Measurements from ENCODE around the gene NT5E. TPM values are rescaled to one million over a fixed set of nuclear protein-coding genes. Genes with fewer than 3 reads are reported as not detected.

NT5E gene
- polyA plus RNA-seq, 4 donors = 5.5 to 24.9 (median 8.8) TPM

- FAIRE-seq = no peak
- H3K9me3 ChIP-seq (ENCODE audit: control insufficient read depth in 2 of 2, insufficient read depth in 1 of 2, low read depth in 1 of 2, low read length in 1 of 2) = no peaks in the 10 kb centered on the region
Measured at GRCh38 chr6:85482206-85482904, 32.5 kb downstream of the NT5E start.

GRCh38 chr6:85482905-85483700 is 33.2 kb downstream of the NT5E start:
- H3K27ac ChIP-seq (ENCODE audit: low read depth in 1 of 3, low read length in 2 of 3) = no peak overlapping the region
- H3K27me3 ChIP-seq (ENCODE audit: control insufficient read depth in 3 of 3, insufficient read depth in 3 of 3, low read length in 3 of 3) = no peaks in the 10 kb centered on the region
- H3K4me1 ChIP-seq (ENCODE audit: control insufficient read depth in 3 of 3, insufficient read depth in 2 of 3, low read depth in 1 of 3, low read length in 2 of 3) = no peaks in the 10 kb centered on the region
- H3K9me3 ChIP-seq (ENCODE audit: control insufficient read depth in 2 of 2, insufficient read depth in 1 of 2, low read depth in 1 of 2, low read length in 1 of 2) = no peaks in the 10 kb centered on the region
- H3K36me3 ChIP-seq (ENCODE audit: control insufficient read depth in 3 of 3, insufficient read depth in 2 of 3, low read depth in 1 of 3, low read length in 3 of 3) = no peaks in the 10 kb centered on the region
- H3K4me3 ChIP-seq (ENCODE audit: low read depth in 1 of 3, low read length in 3 of 3) = no peak overlapping the region
- WGBS, 3 donors = 28 to 37% (median 32%) methylated on average over 10 of the region's 10 CpGs
- DNase-seq (peak; percentile 77 to 85), FAIRE-seq (no peak)

More at GRCh38 chr6:85482206-85482904, 32.5 kb downstream of the NT5E start:
- DNase-seq = no peak
- no peaks in the 10 kb centered on the region for H3K36me3 ChIP-seq (ENCODE audit: control insufficient read depth in 3 of 3, insufficient read depth in 2 of 3, low read depth in 1 of 3, low read length in 3 of 3)
- H3K4me3 ChIP-seq (ENCODE audit: low read depth in 1 of 3, low read length in 3 of 3) = no peak overlapping the region
- no peaks in the 10 kb centered on the region for H3K27me3 ChIP-seq (ENCODE audit: control insufficient read depth in 3 of 3, insufficient read depth in 3 of 3, low read length in 3 of 3)
- H3K27ac ChIP-seq (ENCODE audit: low read depth in 1 of 3, low read length in 2 of 3) = no peak overlapping the region
- 78 to 94% (median 81%) methylated on average over 8 of the region's 8 CpGs for WGBS, 3 donors
- H3K4me1 ChIP-seq (ENCODE audit: control insufficient read depth in 3 of 3, insufficient read depth in 2 of 3, low read depth in 1 of 3, low read length in 2 of 3) = no peaks in the 10 kb centered on the region

- FAIRE-seq (no peak), DNase-seq (no peak)
- WGBS, 3 donors = 71 to 84% (median 76%) methylated on average over 4 of the region's 4 CpGs
- no peak overlapping the region for H3K4me3 ChIP-seq (ENCODE audit: low read depth in 1 of 3, low read length in 3 of 3)
- no peaks in the 10 kb centered on the region for H3K9me3 ChIP-seq (ENCODE audit: control insufficient read depth in 2 of 2, insufficient read depth in 1 of 2, low read depth in 1 of 2, low read length in 1 of 2)
- H3K27me3 ChIP-seq (ENCODE audit: control insufficient read depth in 3 of 3, insufficient read depth in 3 of 3, low read length in 3 of 3) = no peaks in the 10 kb centered on the region
- no peaks in the 10 kb centered on the region for H3K4me1 ChIP-seq (ENCODE audit: control insufficient read depth in 3 of 3, insufficient read depth in 2 of 3, low read depth in 1 of 3, low read length in 2 of 3)
- no peak overlapping the region for H3K27ac ChIP-seq (ENCODE audit: low read depth in 1 of 3, low read length in 2 of 3)
- no peaks in the 10 kb centered on the region for H3K36me3 ChIP-seq (ENCODE audit: control insufficient read depth in 3 of 3, insufficient read depth in 2 of 3, low read depth in 1 of 3, low read length in 3 of 3)
Measured at GRCh38 chr6:85483846-85484245, 34.0 kb downstream of the NT5E start.

GRCh38 chr6:85484948-85485347 is 35.1 kb downstream of the NT5E start:
- H3K27me3 ChIP-seq (ENCODE audit: control insufficient read depth in 3 of 3, insufficient read depth in 3 of 3, low read length in 3 of 3) = no peaks in the 10 kb centered on the region
- H3K4me1 ChIP-seq (ENCODE audit: control insufficient read depth in 3 of 3, insufficient read depth in 2 of 3, low read depth in 1 of 3, low read length in 2 of 3) = no peaks in the 10 kb centered on the region
- H3K36me3 ChIP-seq (ENCODE audit: control insufficient read depth in 3 of 3, insufficient read depth in 2 of 3, low read depth in 1 of 3, low read length in 3 of 3) = peaks cover 0 to 2% (median 0%) of the 10 kb centered on the region in 3 donors
- WGBS, 3 donors = 90 to 97% (median 91%) methylated on average over 5 of the region's 5 CpGs
- FAIRE-seq (no peak), DNase-seq (no peak)
- H3K4me3 ChIP-seq (ENCODE audit: low read depth in 1 of 3, low read length in 3 of 3) = no peak overlapping the region
- H3K27ac ChIP-seq (ENCODE audit: low read depth in 1 of 3, low read length in 2 of 3) = no peak overlapping the region
- no peaks in the 10 kb centered on the region for H3K9me3 ChIP-seq (ENCODE audit: control insufficient read depth in 2 of 2, insufficient read depth in 1 of 2, low read depth in 1 of 2, low read length in 1 of 2)

- 77 to 80% (median 79%) methylated on average over 6 of the region's 6 CpGs for WGBS, 3 donors
Measured at GRCh38 chr6:85490516-85491248, 40.8 kb downstream of the NT5E start.

GRCh38 chr6:85493389-85493788 is 43.5 kb downstream of the NT5E start:
- H3K27ac ChIP-seq (ENCODE audit: low read depth in 1 of 3, low read length in 2 of 3) = no peak overlapping the region
- no peak overlapping the region for H3K4me3 ChIP-seq (ENCODE audit: low read depth in 1 of 3, low read length in 3 of 3)
- H3K36me3 ChIP-seq (ENCODE audit: control insufficient read depth in 3 of 3, insufficient read depth in 2 of 3, low read depth in 1 of 3, low read length in 3 of 3) = peaks cover 0 to 11% (median 0%) of the 10 kb centered on the region in 3 donors
- no peaks in the 10 kb centered on the region for H3K4me1 ChIP-seq (ENCODE audit: control insufficient read depth in 3 of 3, insufficient read depth in 2 of 3, low read depth in 1 of 3, low read length in 2 of 3)
- no peaks in the 10 kb centered on the region for H3K27me3 ChIP-seq (ENCODE audit: control insufficient read depth in 3 of 3, insufficient read depth in 3 of 3, low read length in 3 of 3)
- FAIRE-seq (no peak), DNase-seq (no peak)
- peaks cover 2 to 10% of the 10 kb centered on the region in 2 donors for H3K9me3 ChIP-seq (ENCODE audit: control insufficient read depth in 2 of 2, insufficient read depth in 1 of 2, low read depth in 1 of 2, low read length in 1 of 2)
- 84 to 94% (median 86%) methylated on average over 1 of the region's 1 CpG for WGBS, 3 donors

More at GRCh38 chr6:85490516-85491248, 40.8 kb downstream of the NT5E start:
- H3K27ac ChIP-seq (ENCODE audit: low read depth in 1 of 3, low read length in 2 of 3) = no peak overlapping the region
- peaks cover 0 to 9% (median 0%) of the 10 kb centered on the region in 3 donors for H3K36me3 ChIP-seq (ENCODE audit: control insufficient read depth in 3 of 3, insufficient read depth in 2 of 3, low read depth in 1 of 3, low read length in 3 of 3)
- no peak for DNase-seq
- H3K27me3 ChIP-seq (ENCODE audit: control insufficient read depth in 3 of 3, insufficient read depth in 3 of 3, low read length in 3 of 3) = no peaks in the 10 kb centered on the region
- no peak for FAIRE-seq
- H3K4me1 ChIP-seq (ENCODE audit: control insufficient read depth in 3 of 3, insufficient read depth in 2 of 3, low read depth in 1 of 3, low read length in 2 of 3) = no peaks in the 10 kb centered on the region
- no peaks in the 10 kb centered on the region for H3K9me3 ChIP-seq (ENCODE audit: control insufficient read depth in 2 of 2, insufficient read depth in 1 of 2, low read depth in 1 of 2, low read length in 1 of 2)
- no peak overlapping the region for H3K4me3 ChIP-seq (ENCODE audit: low read depth in 1 of 3, low read length in 3 of 3)

- WGBS, 3 donors = 67 to 73% (median 71%) methylated on average over 5 of the region's 5 CpGs
- H3K4me1 ChIP-seq (ENCODE audit: control insufficient read depth in 3 of 3, insufficient read depth in 2 of 3, low read depth in 1 of 3, low read length in 2 of 3) = no peaks in the 10 kb centered on the region
- FAIRE-seq = no peak
Measured at GRCh38 chr6:85494547-85495536, 45.0 kb downstream of the NT5E start.

More at GRCh38 chr6:85494547-85495536, 45.0 kb downstream of the NT5E start:
- peaks cover 0 to 9% (median 0%) of the 10 kb centered on the region in 3 donors for H3K36me3 ChIP-seq (ENCODE audit: control insufficient read depth in 3 of 3, insufficient read depth in 2 of 3, low read depth in 1 of 3, low read length in 3 of 3)
- peak in 1 of 2 donors; percentile 30 for DNase-seq
- no peak overlapping the region for H3K4me3 ChIP-seq (ENCODE audit: low read depth in 1 of 3, low read length in 3 of 3)
- H3K9me3 ChIP-seq (ENCODE audit: control insufficient read depth in 2 of 2, insufficient read depth in 1 of 2, low read depth in 1 of 2, low read length in 1 of 2) = peaks cover 2 to 10% of the 10 kb centered on the region in 2 donors
- no peak overlapping the region for H3K27ac ChIP-seq (ENCODE audit: low read depth in 1 of 3, low read length in 2 of 3)
- no peaks in the 10 kb centered on the region for H3K27me3 ChIP-seq (ENCODE audit: control insufficient read depth in 3 of 3, insufficient read depth in 3 of 3, low read length in 3 of 3)
